Esophagus squamous epithelium (tissue), 5 donors: ENCODE results near the gene PSIP1. TPM values are rescaled to one million over a fixed set of nuclear protein-coding genes. Genes with fewer than 3 reads are reported as not detected.

Experiments used
- DNase-seq: peaks from one replicate; lab custom pipeline; 2025; lab: John Stamatoyannopoulos, UW
- H3K27ac ChIP-seq, 4 donors: fragments of 200-600 bp; sonication (generic); one replicate each; pipeline ENCODE4 v1.5.1; 2016 to 2019; ENCODE audit warnings: mild to moderate bottlenecking in 1 of 4
- H3K27me3 ChIP-seq, 4 donors: fragments of 200-600 bp; sonication (generic); 1 replicate in 3 of 4; 2 replicates in 1 of 4; pipeline versions ENCODE4 v1.5.1 to v1.6.0; 2017 to 2021; ENCODE audit warnings: antibody characterized with exemption in 1 of 4
- H3K36me3 ChIP-seq, 3 donors: fragments of 200-600 bp; sonication (generic); one replicate each; pipeline ENCODE4 v1.5.1; 2016 to 2019
- H3K4me1 ChIP-seq, 3 donors: fragments of 200-600 bp; sonication (generic); one replicate each; pipeline ENCODE4 v1.5.1; 2017 to 2019
- H3K4me3 ChIP-seq, 4 donors: fragments of 200-600 bp; sonication (generic); 1 replicate in 3 of 4; 2 replicates in 1 of 4; pipeline ENCODE4 v1.5.1; 2016 to 2019; ENCODE audit warnings: mild to moderate bottlenecking in 2 of 4, moderate library complexity in 1 of 4
- H3K9me3 ChIP-seq, 3 donors: fragments of 200-600 bp; sonication (generic); one replicate each; pipeline ENCODE4 v1.5.1; 2016 to 2019
- CTCF ChIP-seq, 6 experiments: fragments of 450-650 bp in 4 of 6; fragments of 200-600 bp in 2 of 6; sonication (generic) in 2 of 6; IDR thresholded peaks; one replicate each; pipeline ENCODE4 v1.5.1; 2016 to 2019; ENCODE audit warnings: antibody characterized with exemption in 6 of 6, mild to moderate bottlenecking in 4 of 6, moderate library complexity in 4 of 6
- POLR2A ChIP-seq, 4 donors: fragments of 450-650 bp; IDR thresholded peaks; one replicate each; pipeline ENCODE4 v1.6.1; 2017; ENCODE audit warnings: antibody characterized with exemption in 4 of 4, mild to moderate bottlenecking in 4 of 4, moderate library complexity in 3 of 4
- WGBS, 2 donors: methylation state at CpG; one replicate each; pipeline ENCODE4 v1.1.5; 2018; 5-methylcytosine and 5-hydroxymethylcytosine counted together
- intact Hi-C: fragments of 100-400 bp; cut with DNase I; formaldehyde crosslinking; loops from one replicate; pipeline ENCODE4 v1.15.0; 2022
- total RNA-seq, 4 donors: library from RNA; depleted of rRNA; stranded (reverse); fragments of >200 nt; gene quantifications; one replicate each; pipeline ENCODE4 v1.1.0, GENCODE V29; 2016
- donor health status: DM: yes; HTN: yes; CAD: no.

Gene PSIP1
- total RNA-seq, 4 donors from 2014 or later = 6.7 to 26.1 (median 17.7) TPM

GRCh38 chr9:15501803-15502202, 9.0 kb downstream of the PSIP1 start:
- Histone ChIP-seq H3K4me1 (no peaks in the 10 kb centered on the region), H3K27me3 (no peaks in the 10 kb centered on the region)

GRCh38 chr9:15501179-15501578, 9.6 kb downstream of the PSIP1 start:
- no peak for DNase-seq
- TF ChIP-seq CTCF (IDR thresholded peaks at IDR 0.05) (no peak), POLR2A (IDR thresholded peaks at IDR 0.05) (no peak)
- 53 to 60% methylated on average over 6 of the region's 6 CpGs for WGBS, 2 donors
- intact Hi-C loops = no loop called here
- no peaks in the 10 kb centered on the region for H3K4me1 ChIP-seq
- peaks cover 0 to 42% (median 0%) of the 10 kb centered on the region in 3 donors for H3K36me3 ChIP-seq
- H3K9me3 ChIP-seq = no peaks in the 10 kb centered on the region
- no peaks in the 10 kb centered on the region for H3K27me3 ChIP-seq
- no peak overlapping the region for H3K4me3 ChIP-seq
- H3K27ac ChIP-seq = no peak overlapping the region

More at GRCh38 chr9:15501803-15502202, 9.0 kb downstream of the PSIP1 start:
- no peak overlapping the region for H3K27ac ChIP-seq
- no peaks in the 10 kb centered on the region for H3K9me3 ChIP-seq
- no peak overlapping the region for H3K4me3 ChIP-seq
- TF ChIP-seq CTCF (IDR thresholded peaks at IDR 0.05) = no peak
- DNase-seq = no peak
- H3K36me3 ChIP-seq = peaks cover 0 to 48% (median 0%) of the 10 kb centered on the region in 3 donors
- intact Hi-C loops = no loop called here
- 80 to 96% methylated on average over 3 to 4 of the region's 5 CpGs for WGBS, 2 donors

GRCh38 chr9:15499139-15499538, 11.6 kb downstream of the PSIP1 start:
- TF ChIP-seq CTCF (IDR thresholded peaks at IDR 0.05) (no peak), POLR2A (IDR thresholded peaks at IDR 0.05) (no peak)
- no peak for DNase-seq
- H3K4me1 ChIP-seq = no peaks in the 10 kb centered on the region

GRCh38 chr9:15498246-15498995, 12.3 kb downstream of the PSIP1 start:
- no peaks in the 10 kb centered on the region for H3K4me1 ChIP-seq
- no peak for DNase-seq
- H3K27ac ChIP-seq = no peak overlapping the region
- WGBS, 2 donors = 97% methylated on average over 13 of the region's 13 CpGs
- no peak overlapping the region for H3K4me3 ChIP-seq
- H3K36me3 ChIP-seq = peaks cover 0 to 23% (median 0%) of the 10 kb centered on the region in 3 donors
- TF ChIP-seq POLR2A (IDR thresholded peaks at IDR 0.05) (no peak), CTCF (IDR thresholded peaks at IDR 0.05) (no peak)
- H3K9me3 ChIP-seq = no peaks in the 10 kb centered on the region
- intact Hi-C loops = no loop called here
- H3K27me3 ChIP-seq = no peaks in the 10 kb centered on the region

More at GRCh38 chr9:15499139-15499538, 11.6 kb downstream of the PSIP1 start:
- peaks cover 0 to 23% (median 0%) of the 10 kb centered on the region in 3 donors for H3K36me3 ChIP-seq
- no peaks in the 10 kb centered on the region for H3K27me3 ChIP-seq
- H3K27ac ChIP-seq = no peak overlapping the region
- no peak overlapping the region for H3K4me3 ChIP-seq
- no peaks in the 10 kb centered on the region for H3K9me3 ChIP-seq
- 60 to 61% methylated on average over 2 of the region's 2 CpGs for WGBS, 2 donors
- intact Hi-C loops = no loop called here

- no peak for TF ChIP-seq CTCF (IDR thresholded peaks at IDR 0.05)
- no peak for TF ChIP-seq POLR2A (IDR thresholded peaks at IDR 0.05)
- DNase-seq = no peak
- Histone ChIP-seq H3K9me3 (no peaks in the 10 kb centered on the region), H3K27me3 (no peaks in the 10 kb centered on the region), H3K4me1 (no peaks in the 10 kb centered on the region), H3K27ac (no peak overlapping the region), H3K36me3 (peaks cover 0 to 37% (median 0%) of the 10 kb centered on the region in 3 donors), H3K4me3 (no peak overlapping the region)
- intact Hi-C loops = no loop called here
- WGBS, 2 donors = 83% methylated on average over 5 to 12 of the region's 13 CpGs
Measured at GRCh38 chr9:15492485-15493150, 18.2 kb downstream of the PSIP1 start.
